ENCODE measurements around the gene C11orf91.
"Not testable (repeated sequence)": the region's sequence is repeated elsewhere in the genome, so short reads cannot be mapped to it uniquely, and the experiment has no call there.

Gene C11orf91

GRCh38 chr11:33670250-33671011 lies 30.2 kb downstream of the C11orf91 start:
- no peak for DNase-seq

DNA sequence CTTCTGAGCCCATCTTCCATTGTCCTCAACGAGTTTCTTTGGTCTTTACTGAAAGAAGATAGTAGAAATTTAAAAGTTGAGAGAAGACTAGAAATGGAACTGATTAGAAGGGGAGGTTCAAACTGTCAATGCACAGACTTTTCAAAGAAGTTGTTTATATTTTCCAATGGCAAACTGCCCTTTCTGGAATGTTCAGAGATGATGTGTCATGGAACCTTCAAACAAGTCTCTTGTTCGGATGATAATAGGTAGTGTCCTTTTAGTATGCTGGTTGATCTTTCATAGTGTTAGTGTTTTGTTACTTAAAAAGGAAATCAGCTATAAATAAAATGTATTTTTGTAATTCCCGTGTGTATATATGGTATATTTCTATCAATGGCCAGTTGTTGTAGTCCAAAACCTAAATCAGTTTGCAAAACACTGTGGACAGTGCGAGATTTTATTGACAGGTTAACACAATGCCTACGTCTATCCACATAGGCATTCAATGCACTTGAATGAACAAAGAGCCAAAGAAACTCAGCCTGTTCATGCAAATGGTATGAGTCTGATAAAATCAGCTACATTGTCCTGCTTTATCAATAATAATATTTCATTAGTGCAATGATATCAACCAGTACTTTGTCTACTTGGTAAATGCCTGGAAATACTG lies 30.9 kb downstream of the C11orf91 start:
- DNase-seq: no peak

DNA sequence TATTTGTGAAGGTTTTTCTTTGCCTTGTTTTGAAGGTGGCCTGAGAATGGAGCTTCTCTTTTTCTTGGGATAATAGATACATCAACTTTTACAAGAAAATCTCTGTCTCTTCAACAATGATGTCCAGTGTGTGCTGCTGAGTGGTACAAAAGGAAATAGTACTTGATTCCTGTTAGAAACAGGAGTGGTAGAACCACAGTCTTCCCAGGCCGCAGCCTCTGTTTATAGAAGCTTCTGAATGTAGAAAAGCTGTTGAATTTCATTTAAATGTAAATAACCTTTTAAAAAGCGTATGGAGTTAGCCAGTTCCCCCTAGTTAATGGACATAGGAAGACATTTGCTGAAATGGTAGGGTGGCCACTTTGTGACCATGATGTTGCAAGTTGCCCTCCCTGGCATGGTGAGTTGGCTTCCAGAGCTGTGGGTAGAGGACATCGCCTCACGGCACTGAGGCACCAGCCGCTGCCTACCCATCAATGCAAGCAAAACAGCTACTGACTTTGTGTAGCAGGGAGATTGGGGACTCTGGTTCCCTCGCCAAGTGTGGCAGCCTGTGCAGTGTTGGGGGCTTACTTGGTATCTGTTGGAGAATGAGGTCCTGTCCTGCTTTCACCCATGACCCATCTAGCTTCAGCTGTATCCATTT lies 31.6 kb downstream of the C11orf91 start:
- DNase-seq: no peak

DNA sequence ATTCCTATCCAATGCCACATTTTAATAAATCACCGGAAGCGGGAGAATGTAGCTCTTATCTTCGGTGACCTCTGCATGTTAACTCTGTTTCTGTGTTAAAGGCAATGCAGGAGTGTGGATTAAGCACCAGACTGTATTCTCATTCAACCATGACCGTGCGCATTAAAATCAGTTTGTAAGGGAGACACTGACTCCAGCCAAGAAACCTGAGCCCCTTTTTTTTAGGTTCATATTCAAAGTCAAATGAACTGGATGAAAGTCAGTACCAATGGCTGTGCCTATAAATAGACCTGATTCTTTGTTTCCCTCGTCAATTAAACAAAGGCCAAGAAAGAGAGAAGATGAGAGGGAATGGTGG lies 32.2 kb downstream of the C11orf91 start:
- DNase-seq: no peak

DNA sequence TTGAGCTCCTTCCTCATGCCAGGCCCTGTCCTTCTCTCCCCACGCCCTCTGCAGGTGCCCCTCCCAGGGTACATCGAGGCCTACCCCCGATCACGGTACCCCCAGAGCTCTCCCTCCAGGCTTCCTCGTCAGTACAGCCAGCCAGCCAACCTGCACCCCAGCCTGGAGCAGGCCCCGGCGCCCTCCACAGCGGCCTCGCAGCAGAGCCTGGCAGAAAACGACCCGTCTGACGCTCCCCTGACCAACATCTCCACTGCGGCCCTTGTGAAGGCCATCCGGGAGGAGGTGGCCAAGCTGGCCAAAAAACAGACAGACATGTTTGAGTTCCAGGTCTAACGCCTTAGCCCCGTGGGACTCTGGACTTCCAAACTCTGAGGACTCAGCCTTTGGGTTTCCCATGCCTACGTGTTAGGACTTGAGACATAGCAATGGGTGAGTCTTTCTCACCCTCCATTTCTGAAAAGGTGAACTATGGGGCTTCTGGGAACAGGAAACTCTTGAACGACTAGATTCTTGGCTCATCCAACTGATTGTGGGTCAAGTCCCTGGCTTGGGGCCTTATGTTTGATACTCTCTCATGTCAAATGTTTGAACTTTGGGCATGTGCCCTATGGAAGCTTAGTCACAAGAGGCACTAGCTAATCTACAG lies 32.7 kb downstream of the C11orf91 start:
- no peak for DNase-seq

DNA sequence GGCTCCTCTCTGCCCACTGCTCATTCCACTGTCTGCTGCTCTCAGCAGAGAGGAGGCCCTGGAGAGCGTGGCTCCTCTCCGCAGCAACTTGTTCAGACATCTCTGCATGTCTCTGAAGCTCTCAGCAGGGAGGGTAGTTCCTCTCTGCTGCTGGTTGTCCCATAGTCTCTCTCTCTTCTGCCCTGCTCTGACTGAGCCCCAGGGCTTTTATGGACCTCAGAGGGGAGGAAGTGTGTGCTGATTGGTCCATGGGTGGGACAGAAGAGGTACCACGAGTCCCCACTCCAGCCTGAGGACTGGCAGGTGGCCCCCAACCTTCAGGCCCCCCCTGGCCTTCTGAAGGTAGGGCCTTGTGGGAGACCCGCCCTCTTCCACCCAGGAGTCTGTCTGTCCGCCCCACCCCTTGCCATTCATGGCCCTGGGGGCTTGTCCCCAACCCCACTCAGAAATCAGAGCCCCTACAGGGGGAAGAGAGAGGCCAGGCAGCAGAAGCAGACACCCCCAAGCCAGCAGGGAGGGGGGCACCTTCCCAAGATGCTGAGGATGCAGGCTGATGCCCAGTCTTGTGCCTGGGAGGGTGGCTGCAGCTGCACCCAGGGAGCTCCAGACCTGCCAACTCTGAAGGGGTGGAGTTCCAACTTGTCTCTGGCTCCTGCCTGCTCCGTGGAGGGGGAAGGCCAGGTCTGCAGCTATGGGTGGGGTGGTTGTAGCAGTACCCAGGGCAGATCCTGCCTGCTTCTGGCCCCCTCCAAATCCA lies 35.1 kb downstream of the C11orf91 start:
- no peak for DNase-seq

- DNase-seq: no peak
Observed at GRCh38 chr11:33664827-33665226, 35.8 kb downstream of the C11orf91 start.

DNA sequence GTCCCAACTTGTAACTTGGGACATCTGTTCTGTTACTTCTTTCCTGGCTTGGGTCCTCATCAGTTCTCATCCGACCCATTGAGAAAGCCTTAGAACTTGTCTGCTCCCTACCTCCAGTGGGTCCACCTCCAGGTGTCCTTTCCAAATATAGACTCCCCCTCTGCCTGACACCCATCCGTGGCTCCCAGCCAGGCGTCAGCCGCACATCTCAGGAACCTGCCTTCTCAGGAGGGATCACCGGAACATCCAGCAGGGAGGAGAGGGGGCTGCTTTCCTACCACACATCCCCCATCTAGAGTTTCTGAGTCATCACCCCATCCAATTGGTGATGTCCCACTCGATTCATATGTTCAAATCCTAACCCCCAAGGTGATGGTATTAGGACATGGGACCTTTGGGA lies 36.5 kb downstream of the C11orf91 start:
- DNase-seq: no peak

DNA sequence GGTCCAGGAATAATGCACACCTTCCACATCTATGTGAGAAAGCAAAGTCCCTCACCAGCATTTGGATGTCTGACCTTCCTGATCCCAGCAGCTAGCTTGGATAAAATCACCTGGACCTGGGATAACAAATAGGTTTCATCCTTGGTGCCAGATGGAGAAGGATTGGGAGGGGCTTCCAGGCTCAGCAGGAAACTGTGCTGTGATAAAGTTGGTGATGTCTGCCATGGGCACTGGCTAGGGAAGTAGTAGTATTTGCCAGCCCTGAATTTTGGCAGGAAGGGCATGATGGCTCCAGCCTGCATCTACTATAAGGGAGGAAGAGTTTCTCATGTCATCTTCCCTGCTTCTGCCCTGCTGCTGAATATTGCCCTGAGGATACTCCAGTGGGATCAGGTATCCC lies 37.5 kb downstream of the C11orf91 start:
- DNase-seq: no peak

- not testable (repeated sequence) for DNase-seq
Observed at GRCh38 chr11:33661526-33661925, 39.1 kb downstream of the C11orf91 start.

DNA sequence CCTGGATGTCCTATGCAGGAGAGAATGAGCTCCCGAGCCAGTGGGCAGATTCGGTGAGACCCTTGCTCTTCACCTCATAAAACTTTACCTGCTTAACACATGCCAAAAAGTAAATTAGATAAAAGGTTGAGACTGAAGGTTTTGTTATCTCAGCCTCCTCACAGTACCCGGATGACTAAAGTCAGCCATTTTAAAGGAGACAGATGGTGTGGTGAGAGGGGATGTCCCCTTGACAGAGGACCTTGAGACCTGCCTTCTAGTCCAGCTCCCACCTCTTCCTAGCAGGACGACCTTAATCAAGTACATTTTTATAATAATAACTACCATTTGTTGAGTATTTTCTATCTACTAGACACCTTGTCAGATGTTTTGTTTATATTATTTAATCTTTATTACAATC lies 39.7 kb downstream of the C11orf91 start:
- no peak for DNase-seq

GRCh38 chr11:33659370-33660139 lies 41.1 kb downstream of the C11orf91 start:
- DNase-seq: no peak

DNA sequence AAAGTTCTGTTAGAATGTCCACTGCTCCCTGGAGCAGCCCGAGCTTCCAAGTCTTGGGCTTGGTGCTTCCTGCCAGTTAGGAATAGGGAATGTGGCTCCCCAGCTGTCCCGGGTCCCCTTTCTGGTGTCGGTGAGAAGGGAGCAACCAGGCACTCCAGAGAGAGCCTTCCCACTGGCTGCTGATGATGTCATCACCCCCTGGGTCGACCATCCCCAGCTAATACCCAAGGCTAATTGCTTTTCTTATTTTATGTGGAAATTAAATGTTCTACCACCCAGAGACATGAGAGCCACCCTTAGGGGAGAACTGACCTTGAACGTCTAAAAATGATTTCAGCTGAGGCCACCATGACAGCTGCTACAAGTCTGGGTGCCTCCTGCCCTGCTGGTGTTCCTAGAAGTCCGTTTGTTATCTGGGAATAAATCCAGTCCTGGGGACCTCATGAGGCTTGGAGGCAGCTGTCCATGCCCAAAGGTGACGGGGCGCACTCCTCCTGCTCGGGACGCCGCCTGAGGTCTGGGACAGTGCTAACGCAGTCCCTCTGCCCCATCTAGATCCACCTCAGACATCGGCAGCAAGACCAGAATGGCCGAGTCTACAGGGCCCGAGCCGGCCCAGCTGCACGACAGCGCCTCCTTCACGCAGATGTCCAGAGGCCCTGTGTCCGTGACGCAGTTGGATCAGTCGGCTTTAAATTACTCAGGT lies 42.3 kb downstream of the C11orf91 start:
- DNase-seq: no peak

DNA sequence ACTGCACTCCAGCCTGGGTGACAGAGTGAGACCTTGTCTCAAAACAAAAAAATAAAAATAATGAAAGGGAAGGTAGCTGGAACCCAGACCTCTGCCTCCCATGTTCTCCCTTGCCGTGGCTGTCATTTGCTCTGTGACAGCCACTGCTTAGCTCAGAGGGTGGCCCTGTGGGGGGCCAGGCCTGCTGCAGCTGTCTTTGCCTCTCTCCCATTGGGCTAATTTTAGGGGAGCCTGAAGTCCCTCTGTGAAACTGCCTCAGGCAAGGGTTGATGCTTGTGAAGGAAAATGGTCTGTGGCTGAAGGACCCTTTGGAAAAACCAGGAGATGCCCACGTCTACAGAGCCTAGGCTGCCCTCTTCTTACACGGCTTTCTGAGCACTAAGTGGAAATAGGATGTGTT lies 42.9 kb downstream of the C11orf91 start:
- DNase-seq: no peak

DNA sequence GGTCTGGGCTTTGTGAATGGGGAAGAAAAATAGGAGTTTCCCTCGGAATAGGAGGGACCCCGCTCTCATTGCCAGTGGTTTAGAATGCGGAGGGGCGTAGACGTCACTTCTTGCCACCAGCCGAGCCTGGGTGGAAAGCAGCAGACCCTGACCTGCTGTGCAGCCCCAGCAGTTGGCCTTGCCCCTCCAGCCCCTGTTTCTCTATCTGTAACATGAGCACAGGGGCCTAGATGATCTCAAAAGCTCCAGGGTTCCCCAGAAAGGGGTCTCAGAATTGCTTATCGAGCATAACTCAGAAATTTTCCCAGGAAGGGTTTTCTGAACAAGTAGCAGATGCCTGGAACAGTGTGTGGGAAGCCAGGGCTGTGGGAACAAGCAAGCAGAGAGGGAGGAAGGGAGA lies 43.9 kb downstream of the C11orf91 start:
- DNase-seq: no peak

- no peak for DNase-seq
Observed at GRCh38 chr11:33655842-33656600, 44.6 kb downstream of the C11orf91 start.

- DNase-seq: no peak
Observed at GRCh38 chr11:33654594-33654993, 46.0 kb downstream of the C11orf91 start.

- no peak for DNase-seq
Observed at GRCh38 chr11:33652930-33653329, 47.7 kb downstream of the C11orf91 start.

DNA sequence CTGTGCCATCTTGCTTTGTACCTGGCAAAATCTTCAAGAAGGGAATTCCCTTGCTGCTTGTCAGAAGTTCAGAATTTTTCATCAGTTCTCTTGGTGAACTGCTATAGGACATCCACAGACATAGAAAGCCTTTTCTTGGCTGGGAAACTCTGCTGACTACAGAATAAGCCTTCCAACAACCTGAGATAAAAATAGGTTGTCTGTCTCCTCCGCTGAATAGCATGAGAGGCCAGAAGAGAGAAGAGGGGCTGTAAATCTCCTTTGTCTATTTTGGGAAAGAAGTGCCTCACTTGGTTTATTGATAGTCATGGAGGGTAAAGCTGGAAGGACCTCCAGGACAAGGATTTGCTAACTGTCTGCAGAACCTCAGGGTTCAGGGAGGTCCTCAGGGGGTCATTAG lies 48.2 kb downstream of the C11orf91 start:
- DNase-seq: no peak
